Spleen (tissue), 11 donors: ENCODE results near the gene CDK12. TPM values are rescaled to one million over a fixed set of nuclear protein-coding genes. Genes with fewer than 3 reads are reported as not detected.

Source experiments
- DNase-seq: peaks from one replicate; pipeline ENCODE4 v3.0.0-alpha.2; 2020
- H3K27ac ChIP-seq, 8 donors: fragments of 200-600 bp; sonication (generic) in 7 of 8; 1 replicate in 4 of 8; 2 replicates in 4 of 8; pipeline versions ENCODE4 v1.5.0 to v1.8.0; 2016 to 2021; ENCODE audit warnings: inconsistent platforms in 4 of 8, mild to moderate bottlenecking in 4 of 8, moderate library complexity in 1 of 8
- H3K27me3 ChIP-seq, 7 donors: fragments of 200-600 bp; sonication (generic) in 6 of 7; replicated peaks in 1 of 7; 1 replicate in 4 of 7; 2 replicates in 3 of 7; pipeline versions ENCODE4 v1.5.0 to v1.8.0; 2016 to 2021; ENCODE audit warnings: inconsistent platforms in 3 of 7, mild to moderate bottlenecking in 1 of 7
- H3K36me3 ChIP-seq, 6 donors: fragments of 200-600 bp; sonication (generic) in 5 of 6; 1 replicate in 4 of 6; 2 replicates in 2 of 6; pipeline versions ENCODE4 v1.5.0 to v1.8.0; 2016 to 2021; ENCODE audit warnings: inconsistent platforms in 2 of 6
- H3K4me1 ChIP-seq, 6 donors: fragments of 200-600 bp; sonication (generic) in 5 of 6; 1 replicate in 3 of 6; 2 replicates in 3 of 6; pipeline versions ENCODE4 v1.5.0 to v1.8.0; 2016 to 2021; ENCODE audit warnings: inconsistent platforms in 3 of 6
- H3K4me3 ChIP-seq, 8 donors: fragments of 200-600 bp; sonication (generic) in 7 of 8; 1 replicate in 4 of 8; 2 replicates in 4 of 8; pipeline versions ENCODE4 v1.5.0 to v1.8.0; 2016 to 2021; ENCODE audit warnings: inconsistent platforms in 4 of 8, mild to moderate bottlenecking in 4 of 8, moderate library complexity in 2 of 8
- H3K9me3 ChIP-seq, 8 donors: fragments of 200-600 bp; sonication (generic) in 7 of 8; 1 replicate in 4 of 8; 2 replicates in 4 of 8; pipeline versions ENCODE4 v1.5.0 to v1.8.0; 2016 to 2021; ENCODE audit warnings: inconsistent platforms in 4 of 8
- POLR2A ChIP-seq, 3 donors: fragments of 450-650 bp; IDR thresholded peaks; one replicate each; pipeline ENCODE4 v1.5.1; 2017; ENCODE audit warnings: antibody characterized with exemption in 3 of 3, mild to moderate bottlenecking in 1 of 3
- POLR2AphosphoS5 ChIP-seq, 3 donors: sonication (generic); formaldehyde crosslinking; IDR thresholded peaks; one replicate each; pipeline ENCODE4 v1.5.1; 2017; ENCODE audit warnings: antibody characterized with exemption in 3 of 3
- WGBS, 5 donors: extraction: QIAGEN DNeasy Blood & Tissue Kit in 3 of 5; methylation state at CpG; one replicate each; pipeline versions ENCODE4 v1.1.5 to v1.1.7; 2013 to 2018; 5-methylcytosine and 5-hydroxymethylcytosine counted together
- intact Hi-C: fragments of 100-400 bp; cut with DNase I; formaldehyde crosslinking; loops from one replicate; pipeline ENCODE4 v1.15.0; 2023; ENCODE audit warnings: low total_unique reads
- polyA plus RNA-seq, 3 donors: library from polyadenylated mRNA; stranded (reverse); fragments of 200-250 nt; gene quantifications; one replicate each; pipeline ENCODE4 v1.2.1, GENCODE V29; 2013
- total RNA-seq, 7 donors: library from RNA; depleted of rRNA in 3 of 7; stranded (reverse); fragments of >200 nt in 3 of 7; fragmentation: NEBNext Ultra II Directional in 4 of 7; extraction: Animal tissue kit (Norgen Biotek cat#: 25700) in 4 of 7; gene quantifications; one replicate each; pipeline versions ENCODE4 v1.1.0 to v1.2.1, GENCODE V29; 2016 to 2021
- TF ChIP-seq, protein P1 (sequence below), 11 experiments: fragments of 200-600 bp in 7 of 11; fragments of 450-650 bp in 4 of 11; sonication (generic) in 4 of 11; IDR thresholded peaks in 8 of 11; conservative IDR thresholded peaks in 3 of 11; 1 replicate in 7 of 11; 2 replicates in 4 of 11; pipeline versions ENCODE4 v1.4.0 to v1.8.0; 2016 to 2021; ENCODE audit warnings: antibody characterized with exemption in 11 of 11, inconsistent platforms in 4 of 11, mild to moderate bottlenecking in 1 of 11
- donor health status: healthy with polysubstance abuse.
- donor health status: DM: no; HTN: no; CAD: no; lungs with moderate emphysema.
- donor health status: DM: no; HTN: no; CAD: no.
- donor health status: Bipolar disorder and iron deficiency.
- donor health status: healthy.
- donor health status: DM: no; HTN: no; CAD: no.
- donor health status: DM: yes; HTN: yes; CAD: no.

CDK12 gene
- total and polyA plus RNA-seq, 10 donors, result 6.9 to 88.1 (median 72.7) TPM

DNA sequence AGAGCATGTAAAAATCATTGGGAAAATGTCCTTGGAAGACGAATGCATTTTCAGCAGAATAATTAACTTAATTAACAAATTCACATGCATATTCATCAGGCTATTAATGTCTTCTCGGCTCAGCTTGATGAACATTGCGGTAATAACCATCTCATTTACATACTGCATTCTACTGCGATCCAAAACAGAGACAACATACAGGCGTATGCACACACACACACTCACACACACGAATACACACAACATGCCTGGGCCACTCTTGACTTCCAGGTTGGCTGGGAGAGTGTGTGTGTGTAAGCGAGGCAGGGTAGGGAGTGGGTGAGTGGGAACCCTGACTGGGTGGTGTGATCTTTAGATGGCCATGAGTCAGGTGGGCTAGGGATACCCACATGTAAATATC is 101.7 kb downstream of the CDK12 start:
- DNase-seq, result no peak
- Histone ChIP-seq H3K9me3 (no peaks in the 10 kb centered on the region), H3K36me3 (peaks cover 0 to 98% (median 45%) of the 10 kb centered on the region in 6 donors), H3K4me1 (no peaks in the 10 kb centered on the region), H3K4me3 (no peak overlapping the region), H3K27me3 (no peaks in the 10 kb centered on the region), H3K27ac (no peak overlapping the region)
- intact Hi-C loops, result no loop called here
- WGBS, 5 donors, result 84 to 91% (median 87%) methylated on average over 7 of the region's 7 CpGs
- no peak for TF ChIP-seq POLR2AphosphoS5 (IDR thresholded peaks at IDR 0.05)
- TF ChIP-seq, protein P1, sequence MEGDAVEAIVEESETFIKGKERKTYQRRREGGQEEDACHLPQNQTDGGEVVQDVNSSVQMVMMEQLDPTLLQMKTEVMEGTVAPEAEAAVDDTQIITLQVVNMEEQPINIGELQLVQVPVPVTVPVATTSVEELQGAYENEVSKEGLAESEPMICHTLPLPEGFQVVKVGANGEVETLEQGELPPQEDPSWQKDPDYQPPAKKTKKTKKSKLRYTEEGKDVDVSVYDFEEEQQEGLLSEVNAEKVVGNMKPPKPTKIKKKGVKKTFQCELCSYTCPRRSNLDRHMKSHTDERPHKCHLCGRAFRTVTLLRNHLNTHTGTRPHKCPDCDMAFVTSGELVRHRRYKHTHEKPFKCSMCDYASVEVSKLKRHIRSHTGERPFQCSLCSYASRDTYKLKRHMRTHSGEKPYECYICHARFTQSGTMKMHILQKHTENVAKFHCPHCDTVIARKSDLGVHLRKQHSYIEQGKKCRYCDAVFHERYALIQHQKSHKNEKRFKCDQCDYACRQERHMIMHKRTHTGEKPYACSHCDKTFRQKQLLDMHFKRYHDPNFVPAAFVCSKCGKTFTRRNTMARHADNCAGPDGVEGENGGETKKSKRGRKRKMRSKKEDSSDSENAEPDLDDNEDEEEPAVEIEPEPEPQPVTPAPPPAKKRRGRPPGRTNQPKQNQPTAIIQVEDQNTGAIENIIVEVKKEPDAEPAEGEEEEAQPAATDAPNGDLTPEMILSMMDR (IDR thresholded peaks at IDR 0.05 in 8 of 11, conservative IDR thresholded peaks at IDR 0.05 in 3 of 11), result no peak
- TF ChIP-seq POLR2A (IDR thresholded peaks at IDR 0.05), result no peak

DNA sequence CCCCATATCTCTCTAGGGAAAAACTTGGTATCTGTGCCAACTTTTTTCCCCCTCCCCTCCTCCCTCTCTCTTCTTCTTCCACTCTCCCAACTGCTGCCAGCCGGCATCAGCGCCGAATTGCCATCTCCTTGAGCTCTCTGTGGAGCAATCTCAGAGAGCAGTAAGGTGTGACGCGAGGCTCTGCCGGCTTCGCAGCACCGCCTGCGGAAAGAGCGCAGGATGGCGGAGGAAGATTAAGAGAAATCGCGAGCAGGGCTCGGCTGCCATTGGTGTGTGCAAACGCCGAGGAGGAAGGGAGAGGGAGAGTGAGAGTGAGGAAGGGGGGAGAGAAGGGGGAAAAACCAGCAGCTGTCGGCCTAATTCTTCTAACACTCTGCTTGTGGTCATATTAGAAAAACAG is 102.2 kb downstream of the CDK12 start:
- Histone ChIP-seq H3K4me3 (no peak overlapping the region), H3K4me1 (no peaks in the 10 kb centered on the region), H3K9me3 (no peaks in the 10 kb centered on the region), H3K27ac (no peak overlapping the region), H3K27me3 (no peaks in the 10 kb centered on the region), H3K36me3 (peaks cover 0 to 98% (median 47%) of the 10 kb centered on the region in 6 donors)
- WGBS, 5 donors, result 38 to 54% (median 44%) methylated on average over 17 of the region's 17 CpGs
- TF ChIP-seq, protein P1 (IDR thresholded peaks at IDR 0.05 in 8 of 11, conservative IDR thresholded peaks at IDR 0.05 in 3 of 11), result no peak
- peak in 1 of 3 donors; percentile 9 for TF ChIP-seq POLR2AphosphoS5 (IDR thresholded peaks at IDR 0.05)
- intact Hi-C loops, result no loop called here
- no peak for DNase-seq

DNA sequence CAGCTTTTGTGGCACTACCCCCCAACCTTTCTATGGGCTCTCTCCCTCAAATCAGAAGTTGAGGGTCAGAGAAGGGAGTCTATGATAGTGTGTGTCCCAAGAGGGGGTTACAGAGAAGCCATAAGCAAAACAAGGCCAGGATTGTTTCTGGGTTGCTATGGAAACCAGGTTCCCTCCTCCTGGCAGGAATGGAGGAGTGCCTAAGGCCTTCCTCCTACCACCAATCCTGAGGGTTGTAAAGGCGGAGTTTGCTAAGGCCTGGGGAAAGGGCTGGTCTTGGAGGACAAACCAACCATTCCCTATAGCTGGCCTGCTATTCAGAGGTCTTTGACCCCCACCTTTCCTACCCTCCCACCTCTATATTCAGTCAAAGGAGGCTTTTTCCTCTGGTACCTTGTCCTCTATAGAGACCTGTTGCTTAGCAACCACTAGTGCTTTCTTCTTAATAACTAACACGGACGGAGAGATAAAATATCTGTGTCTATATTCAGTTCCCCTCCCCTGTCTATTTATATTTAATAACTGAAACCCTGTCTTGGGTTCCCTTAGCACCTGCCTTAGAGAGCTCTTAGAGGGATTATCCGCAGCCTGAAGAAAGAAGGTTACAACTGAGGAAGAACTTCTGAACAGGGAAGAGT is 103.0 kb downstream of the CDK12 start:
- WGBS, 5 donors, result 86 to 92% (median 87%) methylated on average over 4 of the region's 4 CpGs
- intact Hi-C loops, result no loop called here

More for the DNA sequence above, 103.0 kb downstream of the CDK12 start:
- TF ChIP-seq POLR2AphosphoS5 (IDR thresholded peaks at IDR 0.05) (no peak), POLR2A (IDR thresholded peaks at IDR 0.05) (no peak)
- TF ChIP-seq, protein P1 (IDR thresholded peaks at IDR 0.05 in 8 of 11, conservative IDR thresholded peaks at IDR 0.05 in 3 of 11), result no peak
- Histone ChIP-seq H3K36me3 (peaks cover 0 to 98% (median 46%) of the 10 kb centered on the region in 6 donors), H3K4me3 (no peak overlapping the region), H3K4me1 (no peaks in the 10 kb centered on the region), H3K27me3 (no peaks in the 10 kb centered on the region), H3K9me3 (no peaks in the 10 kb centered on the region), H3K27ac (no peak overlapping the region)
- no peak for DNase-seq
